Measurements from ENCODE around the gene POU2AF1. TPM values are rescaled to one million over a fixed set of nuclear protein-coding genes. Genes with fewer than 3 reads are reported as not detected.
"Not testable (repeated sequence)": the region's sequence is repeated elsewhere in the genome, so short reads cannot be mapped to it uniquely, and the experiment has no call there.

The POU2AF1 gene
- total RNA-seq, 2 donors from 2014 or later = 2.5 to 12.4 TPM

GRCh38 chr11:111405551-111405950 is 26.5 kb upstream of the POU2AF1 start:
- peaks cover 2 to 3% of the 10 kb centered on the region in 2 donors for H3K36me3 Mint-ChIP-seq (ENCODE audit: insufficient read depth in 2 of 2)
- DNase-seq (no peak), ATAC-seq (replicated peaks in 1 of 2) (no peak)
- H3K4me3 Mint-ChIP-seq = no peak overlapping the region
- H3K9me3 Mint-ChIP-seq = peaks cover 5 to 6% of the 10 kb centered on the region in 2 donors
- H3K4me1 Mint-ChIP-seq (ENCODE audit: low read depth) = peaks cover 15% of the 10 kb centered on the region
- H3K27me3 Mint-ChIP-seq (ENCODE audit: low read depth) = no peaks in the 10 kb centered on the region
- no peak overlapping the region for H3K27ac Mint-ChIP-seq

- ATAC-seq (replicated peaks in 1 of 2) (no peak), DNase-seq (no peak)
- H3K27me3 Mint-ChIP-seq (ENCODE audit: low read depth) = no peaks in the 10 kb centered on the region
- H3K36me3 Mint-ChIP-seq (ENCODE audit: insufficient read depth in 2 of 2) = peaks cover 2 to 3% of the 10 kb centered on the region in 2 donors
- peaks cover 12% of the 10 kb centered on the region for H3K4me1 Mint-ChIP-seq (ENCODE audit: low read depth)
- H3K9me3 Mint-ChIP-seq = peaks cover 2 to 4% of the 10 kb centered on the region in 2 donors
- no peak overlapping the region for H3K4me3 Mint-ChIP-seq
- no peak overlapping the region for H3K27ac Mint-ChIP-seq
Measured at GRCh38 chr11:111403051-111403726, 24.1 kb upstream of the POU2AF1 start.

- H3K36me3 Mint-ChIP-seq (ENCODE audit: insufficient read depth in 2 of 2) = peaks cover 2 to 3% of the 10 kb centered on the region in 2 donors
- H3K27ac Mint-ChIP-seq = no peak overlapping the region
- H3K4me1 Mint-ChIP-seq (ENCODE audit: low read depth) = peaks cover 12% of the 10 kb centered on the region
- H3K4me3 Mint-ChIP-seq = no peak overlapping the region
- ATAC-seq (replicated peaks in 1 of 2) (no peak), DNase-seq (no peak)
- H3K27me3 Mint-ChIP-seq (ENCODE audit: low read depth) = no peaks in the 10 kb centered on the region
- peaks cover 2 to 4% of the 10 kb centered on the region in 2 donors for H3K9me3 Mint-ChIP-seq
Measured at GRCh38 chr11:111402411-111402810, 23.3 kb upstream of the POU2AF1 start.

GRCh38 chr11:111401957-111402356 is 22.9 kb upstream of the POU2AF1 start:
- H3K4me3 Mint-ChIP-seq, H3K27ac Mint-ChIP-seq, H3K9me3 Mint-ChIP-seq: not testable (repeated sequence)

GRCh38 chr11:111400595-111400994 is 21.5 kb upstream of the POU2AF1 start:
- ATAC-seq (replicated peaks in 1 of 2) (peak in 1 of 2 donors; percentile 28), DNase-seq (no peak)
- no peaks in the 10 kb centered on the region for H3K27me3 Mint-ChIP-seq (ENCODE audit: low read depth)
- H3K9me3 Mint-ChIP-seq = peaks cover 2 to 4% of the 10 kb centered on the region in 2 donors
- peaks cover 2 to 3% of the 10 kb centered on the region in 2 donors for H3K36me3 Mint-ChIP-seq (ENCODE audit: insufficient read depth in 2 of 2)
- no peak overlapping the region for H3K4me3 Mint-ChIP-seq
- H3K4me1 Mint-ChIP-seq (ENCODE audit: low read depth) = peaks cover 12% of the 10 kb centered on the region
- no peak overlapping the region for H3K27ac Mint-ChIP-seq

More at GRCh38 chr11:111401957-111402356, 22.9 kb upstream of the POU2AF1 start:
- not testable (repeated sequence) for DNase-seq; ATAC-seq (replicated peaks in 1 of 2); H3K36me3 Mint-ChIP-seq (ENCODE audit: insufficient read depth in 2 of 2); H3K27me3 Mint-ChIP-seq (ENCODE audit: low read depth)
- H3K4me1 Mint-ChIP-seq (ENCODE audit: low read depth) = peaks cover 12% of the 10 kb centered on the region

- no peak overlapping the region for H3K27ac Mint-ChIP-seq
- peaks cover 2 to 4% of the 10 kb centered on the region in 2 donors for H3K9me3 Mint-ChIP-seq
- no peak overlapping the region for H3K4me3 Mint-ChIP-seq
- no peak for ATAC-seq (replicated peaks in 1 of 2)
- H3K27me3 Mint-ChIP-seq (ENCODE audit: low read depth) = no peaks in the 10 kb centered on the region
- H3K4me1 Mint-ChIP-seq (ENCODE audit: low read depth) = peaks cover 16% of the 10 kb centered on the region
- DNase-seq = no peak
- H3K36me3 Mint-ChIP-seq (ENCODE audit: insufficient read depth in 2 of 2) = peaks cover 2 to 3% of the 10 kb centered on the region in 2 donors
Measured at GRCh38 chr11:111399187-111400031, 20.3 kb upstream of the POU2AF1 start.

GRCh38 chr11:111397034-111397433 is 18.0 kb upstream of the POU2AF1 start:
- H3K4me1 Mint-ChIP-seq (ENCODE audit: low read depth) = peaks cover 24% of the 10 kb centered on the region
- H3K9me3 Mint-ChIP-seq = no peaks in the 10 kb centered on the region
- no peaks in the 10 kb centered on the region for H3K27me3 Mint-ChIP-seq (ENCODE audit: low read depth)
- H3K27ac Mint-ChIP-seq = no peak overlapping the region
- H3K36me3 Mint-ChIP-seq (ENCODE audit: insufficient read depth in 2 of 2) = no peaks in the 10 kb centered on the region
- DNase-seq (no peak), ATAC-seq (replicated peaks in 1 of 2) (no peak)
- no peak overlapping the region for H3K4me3 Mint-ChIP-seq

- Mint-ChIP-seq H3K4me3 (no peak overlapping the region), H3K27ac (no peak overlapping the region), H3K27me3 (ENCODE audit: low read depth) (no peaks in the 10 kb centered on the region), H3K36me3 (ENCODE audit: insufficient read depth in 2 of 2) (no peaks in the 10 kb centered on the region), H3K9me3 (no peaks in the 10 kb centered on the region), H3K4me1 (ENCODE audit: low read depth) (peaks cover 24% of the 10 kb centered on the region)
- ATAC-seq (replicated peaks in 1 of 2) (no peak), DNase-seq (no peak)
Measured at GRCh38 chr11:111395749-111396148, 16.7 kb upstream of the POU2AF1 start.

- Mint-ChIP-seq H3K36me3 (ENCODE audit: insufficient read depth in 2 of 2) (no peaks in the 10 kb centered on the region), H3K27me3 (ENCODE audit: low read depth) (no peaks in the 10 kb centered on the region)
Measured at GRCh38 chr11:111395081-111395480, 16.0 kb upstream of the POU2AF1 start.

GRCh38 chr11:111394147-111394546 is 15.1 kb upstream of the POU2AF1 start:
- not testable (repeated sequence) for H3K27ac Mint-ChIP-seq; H3K9me3 Mint-ChIP-seq; H3K36me3 Mint-ChIP-seq (ENCODE audit: insufficient read depth in 2 of 2); H3K4me3 Mint-ChIP-seq; DNase-seq; H3K27me3 Mint-ChIP-seq (ENCODE audit: low read depth)
- peak in 1 of 2 donors; percentile 25 for ATAC-seq (replicated peaks in 1 of 2)
- peaks cover 14% of the 10 kb centered on the region for H3K4me1 Mint-ChIP-seq (ENCODE audit: low read depth)

More at GRCh38 chr11:111395081-111395480, 16.0 kb upstream of the POU2AF1 start:
- Mint-ChIP-seq H3K9me3 (no peaks in the 10 kb centered on the region), H3K27ac (no peak overlapping the region), H3K4me3 (no peak overlapping the region), H3K4me1 (ENCODE audit: low read depth) (peaks cover 24% of the 10 kb centered on the region)
- DNase-seq = no peak
- ATAC-seq (replicated peaks in 1 of 2) = no peak

GRCh38 chr11:111393585-111393984 is 14.5 kb upstream of the POU2AF1 start:
- H3K9me3 Mint-ChIP-seq = no peaks in the 10 kb centered on the region
- H3K36me3 Mint-ChIP-seq (ENCODE audit: insufficient read depth in 2 of 2) = no peaks in the 10 kb centered on the region
- no peak overlapping the region for H3K27ac Mint-ChIP-seq
- H3K27me3 Mint-ChIP-seq (ENCODE audit: low read depth) = no peaks in the 10 kb centered on the region
- H3K4me1 Mint-ChIP-seq (ENCODE audit: low read depth) = peaks cover 12% of the 10 kb centered on the region
- DNase-seq = no peak
- ATAC-seq (replicated peaks in 1 of 2) = no peak
- H3K4me3 Mint-ChIP-seq = no peak overlapping the region

- H3K27ac Mint-ChIP-seq = no peak overlapping the region
- H3K4me1 Mint-ChIP-seq (ENCODE audit: low read depth) = peaks cover 12% of the 10 kb centered on the region
- no peak overlapping the region for H3K4me3 Mint-ChIP-seq
- DNase-seq = no peak
- no peaks in the 10 kb centered on the region for H3K36me3 Mint-ChIP-seq (ENCODE audit: insufficient read depth in 2 of 2)
- no peaks in the 10 kb centered on the region for H3K27me3 Mint-ChIP-seq (ENCODE audit: low read depth)
- ATAC-seq (replicated peaks in 1 of 2) = peak; percentile 44 to 67
- H3K9me3 Mint-ChIP-seq = no peaks in the 10 kb centered on the region
Measured at GRCh38 chr11:111393096-111393495, 14.0 kb upstream of the POU2AF1 start.

GRCh38 chr11:111392552-111392951 is 13.5 kb upstream of the POU2AF1 start:
- no peaks in the 10 kb centered on the region for H3K9me3 Mint-ChIP-seq
- no peak overlapping the region for H3K27ac Mint-ChIP-seq
- DNase-seq (no peak), ATAC-seq (replicated peaks in 1 of 2) (no peak)
- H3K36me3 Mint-ChIP-seq (ENCODE audit: insufficient read depth in 2 of 2) = no peaks in the 10 kb centered on the region
- peaks cover 12% of the 10 kb centered on the region for H3K4me1 Mint-ChIP-seq (ENCODE audit: low read depth)
- H3K27me3 Mint-ChIP-seq (ENCODE audit: low read depth) = no peaks in the 10 kb centered on the region
- H3K4me3 Mint-ChIP-seq = no peak overlapping the region

Data from activated T-cell treated with anti-CD3 and anti-CD28 coated beads, Interleukin-2, amount 50 U/mL, for 72 hours (primary cell).